ENCODE data around the gene IGF1R.

IGF1R gene

DNA sequence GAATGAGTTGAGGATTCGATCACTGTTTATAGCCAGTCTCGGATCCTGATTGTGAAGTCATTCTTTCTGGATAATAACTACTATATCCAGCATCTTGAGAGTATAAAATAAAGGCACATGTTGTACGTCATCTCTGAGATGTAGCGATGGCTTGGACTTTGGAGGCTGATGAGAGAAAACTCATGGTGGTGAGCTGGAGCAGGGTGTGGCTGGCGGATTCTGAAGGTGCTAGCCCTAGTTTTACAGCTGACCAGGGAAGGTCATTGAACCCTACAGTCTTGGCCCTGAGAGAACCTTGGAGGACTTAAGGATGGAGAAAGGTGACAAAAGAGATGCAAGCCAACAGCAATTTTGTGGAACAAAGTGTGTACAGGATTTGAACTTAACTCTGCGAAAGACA lies 153.8 kb downstream of the IGF1R start:
- Mint-ChIP-seq H3K4me1 (ENCODE audit: low read depth) (peaks cover 49% of the 10 kb centered on the region), H3K9me3 (no peaks in the 10 kb centered on the region), H3K4me3 (no peak overlapping the region), H3K36me3 (ENCODE audit: low read depth) (no peaks in the 10 kb centered on the region), H3K27me3 (no peaks in the 10 kb centered on the region), H3K27ac (no peak overlapping the region)
- intact Hi-C loops (cut with micrococcal nuclease): no loop called here

- H3K4me1 Mint-ChIP-seq (ENCODE audit: low read depth): peaks cover 44% of the 10 kb centered on the region
- no peak overlapping the region for H3K27ac Mint-ChIP-seq
- no peak overlapping the region for H3K4me3 Mint-ChIP-seq
- H3K9me3 Mint-ChIP-seq: no peaks in the 10 kb centered on the region
- H3K36me3 Mint-ChIP-seq (ENCODE audit: low read depth): no peaks in the 10 kb centered on the region
- no peaks in the 10 kb centered on the region for H3K27me3 Mint-ChIP-seq
- intact Hi-C loops (cut with micrococcal nuclease): no loop called here
Measured at GRCh38 chr15:98803228-98804056, 155.1 kb downstream of the IGF1R start.

GRCh38 chr15:98804057-98804380 lies 155.7 kb downstream of the IGF1R start:
- intact Hi-C loops (cut with micrococcal nuclease): no loop called here
- H3K36me3 Mint-ChIP-seq (ENCODE audit: low read depth): no peaks in the 10 kb centered on the region
- no peaks in the 10 kb centered on the region for H3K27me3 Mint-ChIP-seq
- H3K27ac Mint-ChIP-seq: no peak overlapping the region
- peaks cover 40% of the 10 kb centered on the region for H3K4me1 Mint-ChIP-seq (ENCODE audit: low read depth)
- H3K9me3 Mint-ChIP-seq: no peaks in the 10 kb centered on the region
- H3K4me3 Mint-ChIP-seq: no peak overlapping the region

DNA sequence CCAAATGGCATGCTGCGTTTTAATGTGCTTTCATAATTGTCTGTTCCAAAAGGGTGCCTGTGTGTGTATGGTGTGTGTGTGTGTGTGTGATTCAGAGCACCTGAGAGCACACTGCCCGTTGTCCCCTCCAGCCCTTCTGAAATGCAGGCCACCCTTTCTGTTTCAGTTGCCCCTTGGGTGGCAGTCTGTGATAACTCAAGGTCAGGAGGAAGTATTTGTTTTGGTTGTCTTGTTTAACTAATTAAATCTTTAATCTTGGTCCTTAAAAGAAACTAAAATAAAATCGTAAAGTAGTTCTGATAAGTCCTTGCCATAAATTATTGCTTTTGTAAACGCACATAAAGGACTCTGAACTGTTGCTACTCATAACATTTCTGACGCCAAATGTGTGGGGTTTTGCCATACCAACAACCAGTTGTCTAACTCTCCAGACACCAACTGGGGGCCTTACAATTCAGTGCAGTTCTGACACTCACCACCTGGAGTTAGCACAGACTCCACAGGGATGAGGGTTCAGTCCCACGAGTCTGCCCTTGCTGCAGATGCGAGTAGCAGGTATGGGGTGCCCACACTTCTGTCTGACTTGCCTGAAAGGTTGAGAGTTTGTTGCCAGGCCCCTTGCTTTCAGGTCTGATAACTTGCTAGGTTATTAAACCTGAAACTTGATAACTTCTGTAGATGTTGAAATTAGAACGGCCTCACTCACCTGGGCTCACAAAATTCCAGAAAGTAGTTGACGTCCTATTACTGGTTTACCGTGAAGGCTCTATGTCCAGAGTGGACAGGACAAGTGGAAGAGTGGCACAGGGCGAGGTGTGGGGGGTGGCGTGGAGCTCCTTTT lies 157.3 kb downstream of the IGF1R start:
- intact Hi-C loops (cut with micrococcal nuclease): no loop called here
- Mint-ChIP-seq H3K27me3 (no peaks in the 10 kb centered on the region), H3K36me3 (ENCODE audit: low read depth) (no peaks in the 10 kb centered on the region), H3K4me3 (no peak overlapping the region), H3K4me1 (ENCODE audit: low read depth) (peaks cover 24% of the 10 kb centered on the region), H3K27ac (no peak overlapping the region), H3K9me3 (no peaks in the 10 kb centered on the region)

GRCh38 chr15:98806275-98806895 lies 158.0 kb downstream of the IGF1R start:
- H3K27me3 Mint-ChIP-seq: no peaks in the 10 kb centered on the region
- no peaks in the 10 kb centered on the region for H3K36me3 Mint-ChIP-seq (ENCODE audit: low read depth)
- H3K9me3 Mint-ChIP-seq: no peaks in the 10 kb centered on the region
- H3K4me3 Mint-ChIP-seq: no peak overlapping the region
- intact Hi-C loops (cut with micrococcal nuclease): no loop called here
- H3K4me1 Mint-ChIP-seq (ENCODE audit: low read depth): peaks cover 16% of the 10 kb centered on the region
- H3K27ac Mint-ChIP-seq: no peak overlapping the region

- Mint-ChIP-seq H3K9me3 (no peaks in the 10 kb centered on the region), H3K4me1 (ENCODE audit: low read depth) (peaks cover 8% of the 10 kb centered on the region), H3K36me3 (ENCODE audit: low read depth) (no peaks in the 10 kb centered on the region), H3K27ac (no peak overlapping the region), H3K4me3 (no peak overlapping the region), H3K27me3 (no peaks in the 10 kb centered on the region)
- intact Hi-C loops (cut with micrococcal nuclease): no loop called here
Measured at GRCh38 chr15:98807262-98807661, 158.9 kb downstream of the IGF1R start.

GRCh38 chr15:98809273-98809672 lies 160.9 kb downstream of the IGF1R start:
- Mint-ChIP-seq H3K27ac (no peak overlapping the region), H3K4me1 (ENCODE audit: low read depth) (peaks cover 7% of the 10 kb centered on the region), H3K36me3 (ENCODE audit: low read depth) (peaks cover 5% of the 10 kb centered on the region), H3K9me3 (no peaks in the 10 kb centered on the region), H3K4me3 (no peak overlapping the region), H3K27me3 (no peaks in the 10 kb centered on the region)
- intact Hi-C loops (cut with micrococcal nuclease): no loop called here

DNA sequence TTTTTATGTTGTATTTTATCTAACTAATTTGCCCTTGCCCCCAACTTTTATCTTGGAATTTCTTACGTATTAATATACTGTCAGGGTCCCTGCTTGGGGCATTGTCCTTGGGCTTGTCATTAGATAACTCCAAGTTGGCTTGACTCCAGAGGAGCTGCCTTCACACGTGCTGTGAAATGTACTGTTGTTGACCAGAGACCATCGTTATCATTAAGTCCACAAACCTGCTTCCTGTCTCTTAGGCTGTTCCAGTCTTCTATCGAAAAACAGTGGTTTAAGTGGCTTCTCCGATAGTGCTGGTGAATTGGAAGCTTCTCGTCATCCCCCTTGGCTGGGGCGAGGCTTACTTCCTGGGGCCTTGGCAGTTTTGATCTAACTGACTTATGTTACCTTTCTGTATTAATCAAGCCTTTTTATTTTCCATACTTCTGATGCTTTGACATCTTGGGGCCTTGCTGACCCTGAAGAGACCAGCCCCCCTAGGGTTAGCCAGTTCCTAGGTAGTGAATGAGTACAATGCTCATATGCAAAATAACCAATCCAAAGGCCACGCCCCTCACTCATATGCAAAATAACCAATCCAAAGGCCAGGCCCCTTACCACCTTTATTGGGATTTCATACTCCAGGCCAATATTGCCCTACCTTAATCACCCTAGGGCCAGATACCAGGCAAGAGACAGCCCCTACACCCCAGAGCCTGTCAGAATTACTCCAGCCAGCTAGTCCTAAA lies 164.5 kb downstream of the IGF1R start:
- H3K27me3 Mint-ChIP-seq: no peaks in the 10 kb centered on the region

GRCh38 chr15:98813951-98814350 lies 165.6 kb downstream of the IGF1R start:
- H3K27me3 Mint-ChIP-seq: no peaks in the 10 kb centered on the region
- peaks cover 5% of the 10 kb centered on the region for H3K36me3 Mint-ChIP-seq (ENCODE audit: low read depth)
- H3K9me3 Mint-ChIP-seq: peaks cover 12% of the 10 kb centered on the region
- no peak overlapping the region for H3K4me3 Mint-ChIP-seq
- H3K4me1 Mint-ChIP-seq (ENCODE audit: low read depth): no peaks in the 10 kb centered on the region
- H3K27ac Mint-ChIP-seq: no peak overlapping the region
- intact Hi-C loops (cut with micrococcal nuclease): no loop called here

More for the DNA sequence above, 164.5 kb downstream of the IGF1R start:
- H3K4me1 Mint-ChIP-seq (ENCODE audit: low read depth): no peaks in the 10 kb centered on the region
- intact Hi-C loops (cut with micrococcal nuclease): no loop called here
- H3K9me3 Mint-ChIP-seq: peaks cover 1% of the 10 kb centered on the region
- peaks cover 5% of the 10 kb centered on the region for H3K36me3 Mint-ChIP-seq (ENCODE audit: low read depth)
- no peak overlapping the region for H3K27ac Mint-ChIP-seq
- H3K4me3 Mint-ChIP-seq: no peak overlapping the region

DNA sequence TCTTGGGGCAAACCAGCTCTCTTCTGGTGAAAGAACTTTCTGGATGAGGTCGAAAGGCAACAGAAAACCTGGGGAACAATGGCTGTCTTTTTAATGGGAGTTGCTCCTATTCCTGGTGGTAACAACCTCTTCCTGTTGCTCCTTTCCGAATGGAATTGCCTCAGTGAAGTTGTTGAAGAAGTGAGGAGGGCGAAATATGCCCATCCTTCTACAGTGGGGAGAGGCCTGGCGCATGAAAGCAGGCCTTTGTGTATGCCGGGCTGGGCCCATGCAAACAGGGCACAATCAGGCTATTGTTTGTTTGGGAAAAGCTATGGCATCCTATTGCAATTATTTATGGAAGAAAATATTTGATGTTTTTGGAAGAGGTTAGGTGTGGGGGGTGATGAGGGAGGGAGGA lies 166.9 kb downstream of the IGF1R start:
- intact Hi-C loops (cut with micrococcal nuclease): no loop called here
- Mint-ChIP-seq H3K4me1 (ENCODE audit: low read depth) (no peaks in the 10 kb centered on the region), H3K36me3 (ENCODE audit: low read depth) (peaks cover 5% of the 10 kb centered on the region), H3K27ac (no peak overlapping the region), H3K9me3 (peaks cover 15% of the 10 kb centered on the region), H3K4me3 (no peak overlapping the region), H3K27me3 (no peaks in the 10 kb centered on the region)

GRCh38 chr15:98817745-98818144 lies 169.4 kb downstream of the IGF1R start:
- Mint-ChIP-seq H3K36me3 (ENCODE audit: low read depth) (peaks cover 5% of the 10 kb centered on the region), H3K27me3 (no peaks in the 10 kb centered on the region), H3K9me3 (peaks cover 28% of the 10 kb centered on the region), H3K27ac (no peak overlapping the region), H3K4me1 (ENCODE audit: low read depth) (peaks cover 1% of the 10 kb centered on the region), H3K4me3 (no peak overlapping the region)
- intact Hi-C loops (cut with micrococcal nuclease): no loop called here

DNA sequence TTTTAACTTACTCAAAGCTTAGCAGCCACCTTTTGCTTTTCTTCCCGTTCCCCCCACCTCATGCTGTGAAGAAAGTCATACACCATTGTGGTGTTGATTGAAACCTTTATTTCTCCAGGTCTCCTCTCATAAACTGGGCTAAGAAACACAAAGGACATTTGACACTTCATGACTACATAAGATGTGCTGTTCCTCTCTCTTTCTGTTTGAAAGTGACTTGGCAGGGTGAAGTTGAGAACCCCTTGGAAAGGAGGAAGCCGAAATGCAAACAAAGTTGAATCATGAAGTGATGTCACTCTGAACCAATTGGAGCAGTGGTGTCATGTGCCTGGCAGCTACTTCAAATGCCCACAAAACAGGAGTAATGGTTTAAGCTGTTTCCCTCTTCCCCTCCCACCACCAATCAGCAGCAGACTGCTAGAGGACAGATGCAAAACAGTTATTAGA lies 174.7 kb downstream of the IGF1R start:
- H3K4me3 Mint-ChIP-seq: no peak overlapping the region
- no peaks in the 10 kb centered on the region for H3K27me3 Mint-ChIP-seq
- H3K36me3 Mint-ChIP-seq (ENCODE audit: low read depth): peaks cover 17% of the 10 kb centered on the region
- intact Hi-C loops (cut with micrococcal nuclease): no loop called here
- no peak overlapping the region for H3K27ac Mint-ChIP-seq
- H3K4me1 Mint-ChIP-seq (ENCODE audit: low read depth): peaks cover 6% of the 10 kb centered on the region
- peaks cover 56% of the 10 kb centered on the region for H3K9me3 Mint-ChIP-seq

DNA sequence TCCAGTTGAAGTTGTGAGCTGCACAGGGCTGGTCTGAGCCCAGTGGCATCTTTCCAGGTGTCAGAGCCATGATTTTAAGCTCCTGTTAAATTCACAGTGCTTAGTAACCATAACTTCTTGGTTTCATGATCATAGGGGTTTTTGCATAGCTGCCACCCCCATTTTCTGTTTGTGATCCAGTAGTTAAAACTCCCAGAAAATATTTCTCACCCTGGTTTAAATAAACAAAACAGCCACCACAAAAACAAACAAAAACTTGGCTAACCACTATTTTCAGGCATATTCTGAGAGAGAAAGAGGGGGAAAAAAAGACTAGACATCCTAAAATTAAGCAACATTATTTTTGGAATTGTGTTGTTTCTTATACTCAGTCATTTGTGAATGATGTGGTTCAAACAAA lies 175.3 kb downstream of the IGF1R start:
- intact Hi-C loops (cut with micrococcal nuclease): no loop called here
- Mint-ChIP-seq H3K27ac (no peak overlapping the region), H3K27me3 (no peaks in the 10 kb centered on the region), H3K4me1 (ENCODE audit: low read depth) (peaks cover 6% of the 10 kb centered on the region), H3K9me3 (peaks cover 56% of the 10 kb centered on the region), H3K36me3 (ENCODE audit: low read depth) (peaks cover 17% of the 10 kb centered on the region), H3K4me3 (no peak overlapping the region)
